ENCODE data around the gene BAHD1.
A peak's percentile ranks its signal among the peaks of the same experiment; 100 is the strongest.

Gene BAHD1

DNA sequence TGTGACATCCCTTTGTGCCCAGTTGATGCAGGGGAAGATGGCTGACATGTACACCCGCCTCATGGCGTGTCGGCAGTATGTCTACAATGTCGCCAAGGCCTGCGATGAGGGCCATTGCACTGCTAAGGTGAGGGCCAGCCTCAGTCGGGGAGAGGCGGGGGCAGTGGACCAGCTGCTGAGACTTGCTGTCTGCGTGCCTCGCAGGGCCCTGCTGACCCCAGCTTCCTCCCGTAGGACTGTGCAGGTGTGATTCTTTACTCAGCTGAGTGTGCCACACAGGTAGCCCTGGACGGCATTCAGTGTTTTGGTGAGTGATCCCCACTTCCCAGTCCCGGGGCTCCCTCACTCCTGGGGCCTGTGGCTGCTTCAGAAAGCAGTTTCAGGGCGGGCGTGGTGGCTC, 24.7 kb upstream of the BAHD1 start:
- TF ChIP-seq, protein P1, sequence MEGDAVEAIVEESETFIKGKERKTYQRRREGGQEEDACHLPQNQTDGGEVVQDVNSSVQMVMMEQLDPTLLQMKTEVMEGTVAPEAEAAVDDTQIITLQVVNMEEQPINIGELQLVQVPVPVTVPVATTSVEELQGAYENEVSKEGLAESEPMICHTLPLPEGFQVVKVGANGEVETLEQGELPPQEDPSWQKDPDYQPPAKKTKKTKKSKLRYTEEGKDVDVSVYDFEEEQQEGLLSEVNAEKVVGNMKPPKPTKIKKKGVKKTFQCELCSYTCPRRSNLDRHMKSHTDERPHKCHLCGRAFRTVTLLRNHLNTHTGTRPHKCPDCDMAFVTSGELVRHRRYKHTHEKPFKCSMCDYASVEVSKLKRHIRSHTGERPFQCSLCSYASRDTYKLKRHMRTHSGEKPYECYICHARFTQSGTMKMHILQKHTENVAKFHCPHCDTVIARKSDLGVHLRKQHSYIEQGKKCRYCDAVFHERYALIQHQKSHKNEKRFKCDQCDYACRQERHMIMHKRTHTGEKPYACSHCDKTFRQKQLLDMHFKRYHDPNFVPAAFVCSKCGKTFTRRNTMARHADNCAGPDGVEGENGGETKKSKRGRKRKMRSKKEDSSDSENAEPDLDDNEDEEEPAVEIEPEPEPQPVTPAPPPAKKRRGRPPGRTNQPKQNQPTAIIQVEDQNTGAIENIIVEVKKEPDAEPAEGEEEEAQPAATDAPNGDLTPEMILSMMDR (conservative IDR thresholded peaks at IDR 0.05; ENCODE audit: low read length) = no peak
- DNase-seq (ENCODE audit: low read depth) = no peak

DNA sequence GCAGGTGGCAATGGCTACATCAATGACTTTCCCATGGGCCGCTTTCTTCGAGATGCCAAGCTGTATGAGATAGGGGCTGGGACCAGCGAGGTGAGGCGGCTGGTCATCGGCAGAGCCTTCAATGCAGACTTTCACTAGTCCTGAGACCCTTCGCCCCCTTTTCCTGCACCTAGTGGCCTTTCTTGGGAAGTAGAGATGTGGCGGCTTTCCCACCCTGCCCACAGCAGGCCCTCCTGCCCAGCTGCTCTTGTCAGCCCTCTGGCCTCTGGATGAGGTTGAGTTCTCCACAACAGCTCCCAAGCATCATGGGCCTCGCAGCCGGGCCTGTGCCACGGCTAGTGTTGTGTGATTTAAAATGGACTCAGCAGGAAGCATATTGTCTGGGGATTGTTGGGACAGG, 22.6 kb upstream of the BAHD1 start:
- no peak overlapping the region for H3K4me3 ChIP-seq (ENCODE audit: low read length)
- DNase-seq (ENCODE audit: low read depth) = no peak
- TF ChIP-seq, protein P1 (conservative IDR thresholded peaks at IDR 0.05; ENCODE audit: low read length) = no peak

More for the DNA sequence above, 24.7 kb upstream of the BAHD1 start:
- no peak overlapping the region for H3K4me3 ChIP-seq (ENCODE audit: low read length)

- no peak for DNase-seq (ENCODE audit: low read depth)
- TF ChIP-seq, protein P1 (conservative IDR thresholded peaks at IDR 0.05; ENCODE audit: low read length) = no peak
- no peak overlapping the region for H3K4me3 ChIP-seq (ENCODE audit: low read length)
Measured at GRCh38 chr15:40420071-40420713, 20.6 kb upstream of the BAHD1 start.

GRCh38 chr15:40420793-40421192, 20.0 kb upstream of the BAHD1 start:
- H3K4me3 ChIP-seq (ENCODE audit: low read length) = no peak overlapping the region
- TF ChIP-seq, protein P1 (conservative IDR thresholded peaks at IDR 0.05; ENCODE audit: low read length) = no peak
- DNase-seq (ENCODE audit: low read depth) = no peak

GRCh38 chr15:40421246-40422157, 19.3 kb upstream of the BAHD1 start:
- TF ChIP-seq, protein P1 (conservative IDR thresholded peaks at IDR 0.05; ENCODE audit: low read length) = peak; percentile 88
- peak; percentile 48 for DNase-seq (ENCODE audit: low read depth)
- no peak overlapping the region for H3K4me3 ChIP-seq (ENCODE audit: low read length)

DNA sequence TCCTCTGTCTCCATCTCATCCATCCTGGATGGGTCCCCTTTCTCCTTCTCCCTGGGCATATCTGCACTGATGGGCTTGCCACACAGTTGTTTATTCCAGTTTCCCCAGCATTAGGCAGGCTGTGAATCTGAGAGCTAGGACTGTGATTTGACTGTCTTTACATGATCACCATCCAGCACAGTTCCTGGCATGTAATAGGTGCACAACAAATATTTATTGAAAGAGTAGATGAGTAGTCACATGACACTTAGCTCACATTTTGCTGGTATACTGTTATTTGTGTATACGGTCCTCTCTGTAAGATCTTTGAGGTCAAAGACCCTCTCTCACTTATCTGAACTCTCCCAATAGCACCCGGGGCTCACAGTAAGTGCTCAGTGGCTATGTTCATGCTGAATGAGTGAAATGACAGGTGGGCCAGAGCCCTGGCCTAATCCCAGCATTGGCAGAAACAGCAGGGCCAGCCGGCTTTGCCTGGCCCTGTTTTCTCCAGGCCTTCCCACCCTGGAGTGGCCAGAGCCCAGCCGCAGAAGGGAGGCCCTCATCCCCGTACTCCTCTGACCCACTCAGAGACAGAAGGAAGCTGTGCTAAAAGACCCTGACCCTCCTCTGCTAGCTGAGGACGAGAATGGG, 16.2 kb upstream of the BAHD1 start:
- TF ChIP-seq, protein P1 (conservative IDR thresholded peaks at IDR 0.05; ENCODE audit: low read length) = no peak
- H3K4me3 ChIP-seq (ENCODE audit: low read length) = no peak overlapping the region
- no peak for DNase-seq (ENCODE audit: low read depth)

Measured in AG10803 (cell line).